ENCODE data around the gene MAGI1.
"Not testable (repeated sequence)": the region's sequence is repeated elsewhere in the genome, so short reads cannot be mapped to it uniquely, and the experiment has no call there.

MAGI1 gene

GRCh38 chr3:65577843-65578430 is 460.8 kb downstream of the MAGI1 start:
- no peak for DNase-seq

- DNase-seq: no peak
Observed at GRCh38 chr3:65576966-65577365, 461.8 kb downstream of the MAGI1 start.

- no peak for DNase-seq
Observed at GRCh38 chr3:65576228-65576627, 462.5 kb downstream of the MAGI1 start.

GRCh38 chr3:65575376-65575840 is 463.3 kb downstream of the MAGI1 start:
- DNase-seq: no peak

- no peak for DNase-seq
Observed at GRCh38 chr3:65573548-65574116, 465.1 kb downstream of the MAGI1 start.

GRCh38 chr3:65572175-65572777 is 466.4 kb downstream of the MAGI1 start:
- DNase-seq: no peak

GRCh38 chr3:65569845-65570405 is 468.8 kb downstream of the MAGI1 start:
- no peak for DNase-seq

- no peak for DNase-seq
Observed at GRCh38 chr3:65569129-65569528, 469.6 kb downstream of the MAGI1 start.

GRCh38 chr3:65568497-65568896 is 470.2 kb downstream of the MAGI1 start:
- DNase-seq: no peak

- not testable (repeated sequence) for DNase-seq
Observed at GRCh38 chr3:65565744-65566143, 473.0 kb downstream of the MAGI1 start.

- DNase-seq: no peak
Observed at GRCh38 chr3:65564483-65564882, 474.2 kb downstream of the MAGI1 start.

- DNase-seq: no peak
Observed at GRCh38 chr3:65563861-65564260, 474.9 kb downstream of the MAGI1 start.

- no peak for DNase-seq
Observed at GRCh38 chr3:65562447-65562846, 476.3 kb downstream of the MAGI1 start.

- no peak for DNase-seq
Observed at GRCh38 chr3:65561617-65562016, 477.1 kb downstream of the MAGI1 start.

- no peak for DNase-seq
Observed at GRCh38 chr3:65560901-65561300, 477.8 kb downstream of the MAGI1 start.

GRCh38 chr3:65560133-65560532 is 478.6 kb downstream of the MAGI1 start:
- DNase-seq: no peak

- DNase-seq: no peak
Observed at GRCh38 chr3:65559643-65560042, 479.1 kb downstream of the MAGI1 start.

- DNase-seq: no peak
Observed at GRCh38 chr3:65558826-65559225, 479.9 kb downstream of the MAGI1 start.

- no peak for DNase-seq
Observed at GRCh38 chr3:65557899-65558564, 480.7 kb downstream of the MAGI1 start.

- DNase-seq: no peak
Observed at GRCh38 chr3:65556934-65557577, 481.7 kb downstream of the MAGI1 start.

GRCh38 chr3:65552434-65552833 is 486.3 kb downstream of the MAGI1 start:
- DNase-seq: no peak

GRCh38 chr3:65551945-65552344 is 486.8 kb downstream of the MAGI1 start:
- DNase-seq: no peak

GRCh38 chr3:65550137-65550536 is 488.6 kb downstream of the MAGI1 start:
- no peak for DNase-seq

Data from NCI-H2171 treated with DMSO at 0.1 percent for 48 hours (cell line).